ENCODE measurements around the gene GLE1.

The GLE1 gene

GRCh38 chr9:128554155-128554862 is 49.8 kb downstream of the GLE1 start:
- TF ChIP-seq, protein P1, sequence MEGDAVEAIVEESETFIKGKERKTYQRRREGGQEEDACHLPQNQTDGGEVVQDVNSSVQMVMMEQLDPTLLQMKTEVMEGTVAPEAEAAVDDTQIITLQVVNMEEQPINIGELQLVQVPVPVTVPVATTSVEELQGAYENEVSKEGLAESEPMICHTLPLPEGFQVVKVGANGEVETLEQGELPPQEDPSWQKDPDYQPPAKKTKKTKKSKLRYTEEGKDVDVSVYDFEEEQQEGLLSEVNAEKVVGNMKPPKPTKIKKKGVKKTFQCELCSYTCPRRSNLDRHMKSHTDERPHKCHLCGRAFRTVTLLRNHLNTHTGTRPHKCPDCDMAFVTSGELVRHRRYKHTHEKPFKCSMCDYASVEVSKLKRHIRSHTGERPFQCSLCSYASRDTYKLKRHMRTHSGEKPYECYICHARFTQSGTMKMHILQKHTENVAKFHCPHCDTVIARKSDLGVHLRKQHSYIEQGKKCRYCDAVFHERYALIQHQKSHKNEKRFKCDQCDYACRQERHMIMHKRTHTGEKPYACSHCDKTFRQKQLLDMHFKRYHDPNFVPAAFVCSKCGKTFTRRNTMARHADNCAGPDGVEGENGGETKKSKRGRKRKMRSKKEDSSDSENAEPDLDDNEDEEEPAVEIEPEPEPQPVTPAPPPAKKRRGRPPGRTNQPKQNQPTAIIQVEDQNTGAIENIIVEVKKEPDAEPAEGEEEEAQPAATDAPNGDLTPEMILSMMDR (IDR thresholded peaks at IDR 0.05; ENCODE audit: borderline replicate concordance, control extremely low read depth, extremely low read depth, insufficient read depth, missing control alignments), result no peak
- DNase-seq (ENCODE audit: low spot score), result no peak
- in situ Hi-C loops (cut with MboI; ENCODE audit: low sequenced_read_pairs, unreplicated experiment), result no loop called here

- in situ Hi-C loops (cut with MboI; ENCODE audit: low sequenced_read_pairs, unreplicated experiment), result no loop called here
- DNase-seq (ENCODE audit: low spot score), result no peak
- TF ChIP-seq, protein P1 (IDR thresholded peaks at IDR 0.05; ENCODE audit: borderline replicate concordance, control extremely low read depth, extremely low read depth, insufficient read depth, missing control alignments), result no peak
These were observed 50.7 kb downstream of the GLE1 start for GRCh38 chr9:128555180-128555721.

DNA sequence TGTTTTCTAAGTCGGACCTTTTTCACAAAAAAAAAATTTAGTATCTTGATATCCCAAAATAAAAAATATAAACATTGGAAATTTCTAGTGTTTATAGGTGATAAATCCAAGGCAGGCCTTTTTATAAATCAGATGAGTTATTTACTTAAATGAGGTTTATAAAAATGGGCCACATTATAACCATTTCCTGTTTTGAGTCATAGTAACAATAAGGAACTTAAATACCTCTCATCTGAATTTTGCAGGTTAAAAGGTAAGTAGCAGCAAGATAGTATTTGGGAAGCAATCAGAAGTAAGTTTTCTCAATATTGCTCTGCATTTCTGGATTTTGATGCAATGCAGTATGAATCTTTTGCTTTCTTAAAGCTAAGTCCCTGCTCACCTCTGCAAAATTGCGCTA is 51.8 kb downstream of the GLE1 start:
- TF ChIP-seq, protein P1 (IDR thresholded peaks at IDR 0.05; ENCODE audit: borderline replicate concordance, control extremely low read depth, extremely low read depth, insufficient read depth, missing control alignments), result no peak
- in situ Hi-C loops (cut with MboI; ENCODE audit: low sequenced_read_pairs, unreplicated experiment), result no loop called here
- no peak for DNase-seq (ENCODE audit: low spot score)

GRCh38 chr9:128556926-128557634 is 52.6 kb downstream of the GLE1 start:
- TF ChIP-seq, protein P1 (IDR thresholded peaks at IDR 0.05; ENCODE audit: borderline replicate concordance, control extremely low read depth, extremely low read depth, insufficient read depth, missing control alignments), result no peak
- DNase-seq (ENCODE audit: low spot score), result no peak
- in situ Hi-C loops (cut with MboI; ENCODE audit: low sequenced_read_pairs, unreplicated experiment), result no loop called here

DNA sequence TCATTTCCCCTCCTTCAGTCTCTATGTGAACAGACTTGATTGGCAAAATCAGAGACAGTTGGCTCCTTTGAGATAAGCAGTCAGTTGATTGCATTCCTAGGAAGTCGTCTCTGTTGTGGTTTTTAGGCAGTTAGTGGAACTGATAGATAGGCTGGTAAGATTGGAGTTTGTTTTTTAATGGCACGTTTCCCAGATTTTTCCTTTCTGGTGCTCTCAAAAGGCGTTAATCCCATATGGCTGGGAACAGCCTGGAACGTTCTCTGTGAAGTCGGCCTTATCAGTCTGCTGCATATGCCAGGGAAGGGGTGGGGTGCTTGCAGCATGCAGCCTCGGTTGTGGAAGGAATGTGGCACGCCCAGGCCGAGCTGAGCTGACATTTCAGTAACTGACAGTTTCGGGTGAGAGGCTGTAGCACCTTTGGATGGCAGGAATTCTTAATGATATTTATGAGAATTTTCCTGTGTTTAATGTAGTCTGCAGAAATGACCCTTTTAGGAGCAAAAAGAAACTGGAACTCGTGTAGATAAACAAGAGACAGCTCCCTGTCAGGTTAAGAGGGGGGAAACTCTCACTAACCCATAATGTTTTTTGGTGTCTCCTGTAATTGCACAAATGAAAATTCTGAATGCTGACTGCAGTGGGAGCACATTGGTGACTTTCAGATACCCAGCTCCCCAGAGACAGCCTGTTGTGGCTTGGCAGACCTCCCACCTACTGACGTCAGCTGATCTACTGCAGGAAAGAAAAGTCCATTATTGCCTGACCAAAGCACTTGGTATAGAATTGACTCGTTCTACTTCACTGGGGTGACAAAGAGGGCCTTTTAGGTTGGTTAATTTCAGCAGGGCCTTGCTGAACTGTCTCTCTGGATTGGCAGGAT is 54.2 kb downstream of the GLE1 start:
- in situ Hi-C loops (cut with MboI; ENCODE audit: low sequenced_read_pairs, unreplicated experiment), result no loop called here
- DNase-seq (ENCODE audit: low spot score), result peak; percentile 82
- TF ChIP-seq, protein P1 (IDR thresholded peaks at IDR 0.05; ENCODE audit: borderline replicate concordance, control extremely low read depth, extremely low read depth, insufficient read depth, missing control alignments), result no peak

GRCh38 chr9:128565578-128565977 is 61.1 kb downstream of the GLE1 start:
- in situ Hi-C loops (cut with MboI; ENCODE audit: low sequenced_read_pairs, unreplicated experiment), result no loop called here
- DNase-seq (ENCODE audit: low spot score), result no peak
- TF ChIP-seq, protein P1 (IDR thresholded peaks at IDR 0.05; ENCODE audit: borderline replicate concordance, control extremely low read depth, extremely low read depth, insufficient read depth, missing control alignments), result no peak
